CD14-positive monocyte (primary cell): ENCODE results near the gene PPIF. TPM values are rescaled to one million over a fixed set of nuclear protein-coding genes. Genes with fewer than 3 reads are reported as not detected.
A peak's percentile ranks its signal among the peaks of the same experiment; 100 is the strongest.

Source experiments
- DNase-seq, 3 donors: peaks; one replicate each; pipeline ENCODE4 v3.0.0-alpha.2; 2011 to 2022
- H2AFZ ChIP-seq: 2 replicates; pipeline ENCODE4 v1.6.0; 2012; ENCODE audit warnings: mild to moderate bottlenecking, low read depth, low read length, inconsistent platforms; ENCODE audit not compliant: insufficient read depth, poor library complexity, severe bottlenecking
- H3K27ac ChIP-seq, 2 donors: 1 replicate in 1 of 2; 2 replicates in 1 of 2; pipeline ENCODE4 v1.5.1; 2012 to 2013; ENCODE audit warnings: low read length in 2 of 2, control low read depth in 1 of 2, inconsistent platforms in 1 of 2, low read depth in 1 of 2, mild to moderate bottlenecking in 1 of 2
- H3K27me3 ChIP-seq, 2 donors: one replicate each; pipeline versions ENCODE4 v1.6.0 to v1.6.1; 2011 to 2013; ENCODE audit warnings: low read length in 2 of 2; ENCODE audit not compliant: control insufficient read depth in 2 of 2, insufficient read depth in 2 of 2
- H3K36me3 ChIP-seq, 2 donors: replicated peaks in 1 of 2; 1 replicate in 1 of 2; 2 replicates in 1 of 2; pipeline versions ENCODE4 v1.5.1 to v1.6.1; 2012 to 2013; ENCODE audit warnings: low read length in 2 of 2, control low read depth in 1 of 2, inconsistent platforms in 1 of 2, mild to moderate bottlenecking in 1 of 2; ENCODE audit not compliant: insufficient read depth in 2 of 2, control insufficient read depth in 1 of 2
- H3K4me1 ChIP-seq, 2 donors: 1 replicate in 1 of 2; 2 replicates in 1 of 2; pipeline versions ENCODE4 v1.5.1 to v1.6.1; 2012 to 2013; ENCODE audit warnings: low read length in 2 of 2, control low read depth in 1 of 2, inconsistent platforms in 1 of 2, mild to moderate bottlenecking in 1 of 2, moderate library complexity in 1 of 2; ENCODE audit not compliant: insufficient read depth in 2 of 2, control insufficient read depth in 1 of 2
- H3K4me2 ChIP-seq: replicated peaks from 2 replicates; pipeline ENCODE3; 2012; ENCODE audit warnings: low read length, moderate library complexity, mild to moderate bottlenecking; ENCODE audit not compliant: poor library complexity, severe bottlenecking; ENCODE audit errors: extremely low read depth
- H3K4me3 ChIP-seq, 3 experiments: fragments of 200-600 bp in 1 of 3; sonication (generic) in 1 of 3; replicated peaks in 1 of 3; 1 replicate in 2 of 3; 2 replicates in 1 of 3; pipeline ENCODE4 v1.5.1; 2011 to 2013; ENCODE audit warnings: low read length in 3 of 3, mild to moderate bottlenecking in 3 of 3, control low read depth in 2 of 3, low read depth in 2 of 3, inconsistent platforms in 1 of 3, moderate library complexity in 1 of 3
- H3K79me2 ChIP-seq: 2 replicates; pipeline ENCODE4 v1.6.0; 2012; ENCODE audit warnings: mild to moderate bottlenecking, control low read depth, inconsistent platforms, low read length, moderate library complexity; ENCODE audit not compliant: insufficient read depth
- H3K9ac ChIP-seq: 2 replicates; pipeline ENCODE4 v1.6.0; 2017; ENCODE audit warnings: low read length, mild to moderate bottlenecking; ENCODE audit not compliant: insufficient read depth, poor library complexity, severe bottlenecking
- H3K9me3 ChIP-seq, 2 donors: replicated peaks in 1 of 2; 1 replicate in 1 of 2; 2 replicates in 1 of 2; pipeline versions ENCODE4 v1.5.1 to v1.6.1; 2012 to 2013; ENCODE audit warnings: low read length in 2 of 2, control low read depth in 1 of 2; ENCODE audit not compliant: control insufficient read depth in 1 of 2, insufficient read depth in 1 of 2
- H4K20me1 ChIP-seq: 2 replicates; pipeline ENCODE4 v1.6.0; 2012; ENCODE audit warnings: mild to moderate bottlenecking, low read length, control low read depth, moderate library complexity; ENCODE audit not compliant: insufficient read depth
- H3K27ac Mint-ChIP-seq, 7 donors: one replicate each; pipeline ENCODE4 v1.8.0; 2020; ENCODE audit warnings: mild to moderate bottlenecking in 7 of 7, mixed read lengths in 7 of 7, moderate library complexity in 6 of 7, inconsistent platforms in 2 of 7
- H3K27me3 Mint-ChIP-seq, 3 donors: one replicate each; pipeline ENCODE4 v1.8.0; 2021 to 2022; ENCODE audit warnings: low read depth in 3 of 3, mild to moderate bottlenecking in 3 of 3, mixed read lengths in 3 of 3, moderate library complexity in 3 of 3, inconsistent platforms in 1 of 3
- H3K36me3 Mint-ChIP-seq, 2 donors: one replicate each; pipeline ENCODE4 v1.8.0; 2020; ENCODE audit warnings: mixed read lengths in 2 of 2, inconsistent platforms in 1 of 2, mild to moderate bottlenecking in 1 of 2
- H3K4me1 Mint-ChIP-seq: one replicate; pipeline ENCODE4 v1.8.0; 2020; ENCODE audit warnings: mild to moderate bottlenecking, mixed read lengths
- H3K4me3 Mint-ChIP-seq, 2 donors: one replicate each; pipeline ENCODE4 v1.8.0; 2020; ENCODE audit warnings: mild to moderate bottlenecking in 2 of 2, mixed read lengths in 2 of 2, moderate library complexity in 1 of 2
- H3K9me3 Mint-ChIP-seq, 7 donors: one replicate each; pipeline ENCODE4 v1.8.0; 2020 to 2022; ENCODE audit warnings: mixed read lengths in 7 of 7, mild to moderate bottlenecking in 6 of 7, moderate library complexity in 6 of 7, inconsistent platforms in 2 of 7
- WGBS: methylation state at CpG from one replicate; pipeline ENCODE4 v1.1.5; 2013; ENCODE audit warnings: missing lambda C conversion rate; ENCODE audit not compliant: insufficient coverage; 5-methylcytosine and 5-hydroxymethylcytosine counted together
- intact Hi-C, 2 donors: fragments of 100-400 bp; cut with micrococcal nuclease; formaldehyde crosslinking; loops; one replicate each; pipeline versions ENCODE4 v1.15.0 to v1.15.1; 2023
- polyA plus RNA-seq, 3 donors: library from polyadenylated mRNA; depleted of rRNA in 1 of 3; unstranded in 2 of 3; stranded (reverse) in 1 of 3; fragments of 300-500 nt in 2 of 3; fragments of >200 nt in 1 of 3; fragmentation: Illumina TruSeq in 2 of 3; gene quantifications; 1 replicate in 2 of 3; 2 replicates in 1 of 3; pipeline ENCODE4 v1.2.3, GENCODE V29; 2012 to 2021
- TF ChIP-seq, protein P1 (sequence below): fragments of 200-600 bp; IDR thresholded peaks from one replicate; pipeline ENCODE4 v1.8.0; 2022; ENCODE audit warnings: antibody characterized with exemption, mild to moderate bottlenecking

Gene PPIF
- polyA plus RNA-seq, 3 donors, result 36.6 to 1,064 (median 52.3) TPM

DNA sequence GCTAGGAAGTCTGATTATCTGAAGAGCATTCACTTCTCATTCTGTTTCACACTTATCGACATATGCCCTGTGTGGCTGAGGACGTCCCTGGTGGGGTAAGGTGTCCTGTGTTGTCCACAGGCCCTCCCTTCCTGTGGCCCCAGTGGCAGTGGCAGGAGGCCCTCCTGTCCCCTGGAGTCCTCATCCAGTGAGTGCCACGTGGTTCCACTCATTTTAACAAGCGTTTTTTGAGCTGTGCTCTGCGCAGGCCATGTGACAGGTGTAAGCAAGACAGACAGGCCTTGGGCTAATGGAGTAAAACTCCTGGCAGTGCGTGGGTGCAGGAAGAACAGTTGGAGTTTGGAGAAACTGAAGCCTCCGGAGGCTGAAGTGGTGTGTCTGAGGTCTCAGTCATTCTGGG lies 39.3 kb upstream of the PPIF start:
- Mint-ChIP-seq H3K4me1 (peaks cover 21% of the 10 kb centered on the region), H3K27ac (peak overlapping the region in 3 of 7 donors; percentile 50 to 83 (median 72)), H3K4me3 (no peak overlapping the region), H3K27me3 (peaks cover 0 to 2% (median 0%) of the 10 kb centered on the region in 3 donors), H3K36me3 (peaks cover 90 to 98% of the 10 kb centered on the region in 2 donors), H3K9me3 (peaks cover 0 to 2% (median 0%) of the 10 kb centered on the region in 7 donors)
- Histone ChIP-seq H3K9ac (no peak overlapping the region), H3K4me1 (peaks cover 11 to 16% of the 10 kb centered on the region in 2 donors), H3K9me3 (no peaks in the 10 kb centered on the region), H3K4me3 (no peak overlapping the region), H3K27ac (no peak overlapping the region), H3K79me2 (no peaks in the 10 kb centered on the region), H2AFZ (no peak overlapping the region), H4K20me1 (peaks cover 74% of the 10 kb centered on the region), H3K36me3 (peaks cover 91 to 100% of the 10 kb centered on the region in 2 donors), H3K27me3 (no peaks in the 10 kb centered on the region), H3K4me2 (no peak overlapping the region)
- TF ChIP-seq, protein P1, sequence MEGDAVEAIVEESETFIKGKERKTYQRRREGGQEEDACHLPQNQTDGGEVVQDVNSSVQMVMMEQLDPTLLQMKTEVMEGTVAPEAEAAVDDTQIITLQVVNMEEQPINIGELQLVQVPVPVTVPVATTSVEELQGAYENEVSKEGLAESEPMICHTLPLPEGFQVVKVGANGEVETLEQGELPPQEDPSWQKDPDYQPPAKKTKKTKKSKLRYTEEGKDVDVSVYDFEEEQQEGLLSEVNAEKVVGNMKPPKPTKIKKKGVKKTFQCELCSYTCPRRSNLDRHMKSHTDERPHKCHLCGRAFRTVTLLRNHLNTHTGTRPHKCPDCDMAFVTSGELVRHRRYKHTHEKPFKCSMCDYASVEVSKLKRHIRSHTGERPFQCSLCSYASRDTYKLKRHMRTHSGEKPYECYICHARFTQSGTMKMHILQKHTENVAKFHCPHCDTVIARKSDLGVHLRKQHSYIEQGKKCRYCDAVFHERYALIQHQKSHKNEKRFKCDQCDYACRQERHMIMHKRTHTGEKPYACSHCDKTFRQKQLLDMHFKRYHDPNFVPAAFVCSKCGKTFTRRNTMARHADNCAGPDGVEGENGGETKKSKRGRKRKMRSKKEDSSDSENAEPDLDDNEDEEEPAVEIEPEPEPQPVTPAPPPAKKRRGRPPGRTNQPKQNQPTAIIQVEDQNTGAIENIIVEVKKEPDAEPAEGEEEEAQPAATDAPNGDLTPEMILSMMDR, result no peak
- DNase-seq, result no peak
- intact Hi-C loops, result no loop called here
- WGBS, result 92% methylated on average over 4 of the region's 7 CpGs

DNA sequence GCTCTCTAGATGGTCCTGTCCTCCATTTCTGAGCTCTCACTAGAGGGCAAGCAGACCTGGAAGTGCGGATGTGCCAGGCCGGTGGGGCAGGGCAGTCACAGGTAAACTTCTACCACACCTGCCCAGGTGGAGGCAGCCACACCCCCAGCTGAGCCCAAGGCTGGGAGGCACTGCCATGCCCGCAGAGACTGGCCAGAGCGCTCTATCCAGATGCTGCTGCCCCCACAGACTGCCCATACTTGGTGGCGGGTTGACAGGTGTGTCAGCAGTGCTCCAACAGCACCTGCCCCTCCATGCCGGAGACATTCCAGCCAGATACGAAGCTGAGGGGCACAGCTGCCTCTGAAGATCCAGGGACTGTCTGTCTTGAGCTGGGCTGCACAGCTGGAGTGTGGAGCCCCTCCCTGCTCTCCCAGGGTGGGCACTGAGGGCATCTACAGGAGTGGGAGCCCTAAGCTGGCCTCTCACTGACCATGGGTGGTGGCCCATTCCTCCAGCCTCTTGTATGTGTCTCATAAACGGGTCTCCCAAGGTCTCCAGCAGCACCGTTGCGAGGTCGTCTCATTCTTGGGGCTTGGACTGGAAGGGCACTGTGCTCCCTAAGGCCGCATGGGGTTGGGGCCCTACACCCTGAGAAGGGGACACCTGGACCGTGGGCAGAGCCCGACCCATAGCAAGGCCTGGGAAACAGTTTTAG lies 38.2 kb upstream of the PPIF start:
- Histone ChIP-seq H3K27me3 (no peaks in the 10 kb centered on the region), H4K20me1 (peaks cover 75% of the 10 kb centered on the region), H2AFZ (no peak overlapping the region), H3K9ac (peak overlapping the region; percentile 38), H3K36me3 (peaks cover 91 to 100% of the 10 kb centered on the region in 2 donors), H3K27ac (peak overlapping the region; percentile 33 to 60), H3K4me3 (no peak overlapping the region), H3K4me1 (peaks cover 11 to 16% of the 10 kb centered on the region in 2 donors), H3K9me3 (no peaks in the 10 kb centered on the region), H3K79me2 (no peaks in the 10 kb centered on the region), H3K4me2 (no peak overlapping the region)
- Mint-ChIP-seq H3K27me3 (no peaks in the 10 kb centered on the region), H3K4me3 (peak overlapping the region in 1 of 2 donors; percentile 40), H3K9me3 (peaks cover 0 to 2% (median 0%) of the 10 kb centered on the region in 7 donors), H3K36me3 (peaks cover 91 to 98% of the 10 kb centered on the region in 2 donors), H3K4me1 (peaks cover 21% of the 10 kb centered on the region), H3K27ac (peak overlapping the region in 6 of 7 donors; percentile 54 to 78 (median 68))
- intact Hi-C loops, result no loop called here
- DNase-seq, result no peak
- 77% methylated on average over 14 of the region's 14 CpGs for WGBS
- TF ChIP-seq, protein P1, result no peak
